Erythroblast (primary cell): ENCODE results near the gene ERCC2.

ENCODE experiments used
- GATA1 ChIP-seq: IDR thresholded peaks from 2 replicates; pipeline ENCODE4 v1.6.1; 2011; ENCODE audit warnings: low read depth, mild to moderate bottlenecking, control low read depth, low read length, moderate library complexity
- POLR2A ChIP-seq: IDR thresholded peaks from 2 replicates; pipeline ENCODE4 v1.6.1; 2011; ENCODE audit warnings: mild to moderate bottlenecking, low read length

- no peak for TF ChIP-seq POLR2A
- no peak for TF ChIP-seq GATA1
Measured at GRCh38 chr19:45419895-45420294, 49.5 kb upstream of the ERCC2 start.
